ENCODE data around the gene RGS7. TPM values are rescaled to one million over a fixed set of nuclear protein-coding genes. Genes with fewer than 3 reads are reported as not detected.

The RGS7 gene
- total RNA-seq, 2 experiments from 2014 or later, result not detected

- no peak overlapping the region for H3K27ac ChIP-seq (ENCODE audit: low read depth in 1 of 2, low read length in 2 of 2)
- DNase-seq (no peak), ATAC-seq (ENCODE audit: poor library complexity) (no peak)
- H3K27ac Mint-ChIP-seq, result no peak overlapping the region
- H3K4me3 ChIP-seq (ENCODE audit: low read length), result no peak overlapping the region
- H3K4me1 ChIP-seq (ENCODE audit: insufficient read depth, low read length), result no peaks in the 10 kb centered on the region
- CTCF ChIA-PET, result no interaction called here
- no peak overlapping the region for H3K4me3 Mint-ChIP-seq
- no peaks in the 10 kb centered on the region for H3K36me3 ChIP-seq (ENCODE audit: insufficient read depth, low read length)
- POLR2A ChIA-PET, result no interaction called here
- H3K9me3 Mint-ChIP-seq, result no peaks in the 10 kb centered on the region
- TF ChIP-seq CTCF (IDR thresholded peaks at IDR 0.05), result no peak
- no peaks in the 10 kb centered on the region for H3K4me1 Mint-ChIP-seq (ENCODE audit: low read depth)
- no peaks in the 10 kb centered on the region for H3K36me3 Mint-ChIP-seq (ENCODE audit: low read depth)
- peaks cover 0 to 9% of the 10 kb centered on the region in 2 experiments for H3K9me3 ChIP-seq (ENCODE audit: control insufficient read depth in 1 of 2, insufficient read depth in 1 of 2, low read length in 2 of 2)
- no peaks in the 10 kb centered on the region for H3K27me3 ChIP-seq (ENCODE audit: control insufficient read depth in 1 of 2, insufficient read depth in 2 of 2, low read length in 2 of 2)
- intact Hi-C loops (cut with DNase I, micrococcal nuclease), result no loop called here
- no peaks in the 10 kb centered on the region for H3K27me3 Mint-ChIP-seq
Observed at GRCh38 chr1:240758296-240758695, 598.7 kb downstream of the RGS7 start.

- H3K27ac Mint-ChIP-seq, result no peak overlapping the region
- no peak for TF ChIP-seq CTCF (IDR thresholded peaks at IDR 0.05)
- no peaks in the 10 kb centered on the region for H3K27me3 Mint-ChIP-seq
- intact Hi-C loops (cut with DNase I, micrococcal nuclease), result no loop called here
- POLR2A ChIA-PET, result no interaction called here
- H3K9me3 Mint-ChIP-seq, result no peaks in the 10 kb centered on the region
- Histone ChIP-seq H3K9me3 (ENCODE audit: control insufficient read depth in 1 of 2, insufficient read depth in 1 of 2, low read length in 2 of 2) (no peaks in the 10 kb centered on the region), H3K4me3 (ENCODE audit: low read length) (no peak overlapping the region), H3K4me1 (ENCODE audit: insufficient read depth, low read length) (no peaks in the 10 kb centered on the region), H3K27ac (ENCODE audit: low read depth in 1 of 2, low read length in 2 of 2) (no peak overlapping the region), H3K27me3 (ENCODE audit: control insufficient read depth in 1 of 2, insufficient read depth in 2 of 2, low read length in 2 of 2) (no peaks in the 10 kb centered on the region), H3K36me3 (ENCODE audit: insufficient read depth, low read length) (no peaks in the 10 kb centered on the region)
- ATAC-seq (ENCODE audit: poor library complexity) (no peak), DNase-seq (no peak)
- CTCF ChIA-PET, result no interaction called here
- no peaks in the 10 kb centered on the region for H3K36me3 Mint-ChIP-seq (ENCODE audit: low read depth)
- no peak overlapping the region for H3K4me3 Mint-ChIP-seq
- H3K4me1 Mint-ChIP-seq (ENCODE audit: low read depth), result no peaks in the 10 kb centered on the region
Observed at GRCh38 chr1:240747907-240748306, 609.1 kb downstream of the RGS7 start.

- Histone ChIP-seq H3K36me3 (ENCODE audit: insufficient read depth, low read length) (no peaks in the 10 kb centered on the region), H3K4me1 (ENCODE audit: insufficient read depth, low read length) (no peaks in the 10 kb centered on the region), H3K27me3 (ENCODE audit: control insufficient read depth in 1 of 2, insufficient read depth in 2 of 2, low read length in 2 of 2) (no peaks in the 10 kb centered on the region), H3K9me3 (ENCODE audit: control insufficient read depth in 1 of 2, insufficient read depth in 1 of 2, low read length in 2 of 2) (peaks cover 0 to 1% of the 10 kb centered on the region in 2 experiments), H3K27ac (ENCODE audit: low read depth in 1 of 2, low read length in 2 of 2) (no peak overlapping the region), H3K4me3 (ENCODE audit: low read length) (no peak overlapping the region)
- DNase-seq, result no peak
- ATAC-seq (ENCODE audit: poor library complexity), result no peak
- Mint-ChIP-seq H3K9me3 (no peaks in the 10 kb centered on the region), H3K36me3 (ENCODE audit: low read depth) (no peaks in the 10 kb centered on the region), H3K27me3 (no peaks in the 10 kb centered on the region), H3K4me1 (ENCODE audit: low read depth) (no peaks in the 10 kb centered on the region), H3K4me3 (no peak overlapping the region), H3K27ac (no peak overlapping the region)
- CTCF ChIA-PET, result no interaction called here
- intact Hi-C loops (cut with DNase I, micrococcal nuclease), result no loop called here
- POLR2A ChIA-PET, result no interaction called here
- TF ChIP-seq CTCF (IDR thresholded peaks at IDR 0.05), result no peak
Observed at GRCh38 chr1:240743705-240744104, 613.3 kb downstream of the RGS7 start.
